Kidney epithelial cell (primary cell): ENCODE data around the gene PRR5L. TPM values are rescaled to one million over a fixed set of nuclear protein-coding genes. Genes with fewer than 3 reads are reported as not detected.

Experiments
- DNase-seq: peaks from one replicate; pipeline ENCODE4 v3.0.0-alpha.2; 2010; ENCODE audit warnings: low read depth
- H3K27me3 ChIP-seq: 2 replicates; pipeline ENCODE4 v1.6.0; 2011; ENCODE audit warnings: low read length; ENCODE audit not compliant: control insufficient read depth, insufficient read depth
- H3K36me3 ChIP-seq: 2 replicates; pipeline ENCODE4 v1.5.1; 2011; ENCODE audit warnings: low read length; ENCODE audit not compliant: control insufficient read depth, insufficient read depth
- H3K4me3 ChIP-seq: 2 replicates; pipeline ENCODE4 v1.5.1; 2011; ENCODE audit warnings: low read depth, mild to moderate bottlenecking, control low read depth, low read length
- CTCF ChIP-seq: IDR thresholded peaks from 2 replicates; pipeline ENCODE4 v1.5.1; 2011; ENCODE audit warnings: mild to moderate bottlenecking, moderate library complexity, low read length, control low read depth, inconsistent platforms; ENCODE audit not compliant: insufficient read depth, poor library complexity, severe bottlenecking
- total RNA-seq: library from RNA; depleted of rRNA; stranded (reverse); fragments of >200 nt; gene quantifications from 2 replicates; pipeline ENCODE4 v1.2.3, GENCODE V29; 2015

Gene PRR5L
- total RNA-seq, 1 donor from 2014 or later, result 15.9 TPM

GRCh38 chr11:36490026-36490806 lies 194.1 kb downstream of the PRR5L start:
- DNase-seq, result no peak
- Histone ChIP-seq H3K4me3 (no peak overlapping the region), H3K36me3 (peaks cover 2% of the 10 kb centered on the region), H3K27me3 (no peaks in the 10 kb centered on the region)
- TF ChIP-seq CTCF, result no peak

- Histone ChIP-seq H3K4me3 (no peak overlapping the region), H3K36me3 (peaks cover 2% of the 10 kb centered on the region), H3K27me3 (no peaks in the 10 kb centered on the region)
- TF ChIP-seq CTCF, result peak; percentile 76
- DNase-seq, result no peak
These were observed 196.7 kb downstream of the PRR5L start for GRCh38 chr11:36492724-36493304.

- no peak for DNase-seq
- Histone ChIP-seq H3K36me3 (peaks cover 2% of the 10 kb centered on the region), H3K27me3 (no peaks in the 10 kb centered on the region), H3K4me3 (no peak overlapping the region)
- TF ChIP-seq CTCF, result no peak
These were observed 197.2 kb downstream of the PRR5L start for GRCh38 chr11:36493332-36493731.

- Histone ChIP-seq H3K4me3 (no peak overlapping the region), H3K36me3 (no peaks in the 10 kb centered on the region), H3K27me3 (no peaks in the 10 kb centered on the region)
- DNase-seq, result no peak
- TF ChIP-seq CTCF, result no peak
These were observed 202.6 kb downstream of the PRR5L start for GRCh38 chr11:36498721-36499120.

GRCh38 chr11:36499315-36499714 lies 203.2 kb downstream of the PRR5L start:
- TF ChIP-seq CTCF, result no peak
- Histone ChIP-seq H3K27me3 (no peaks in the 10 kb centered on the region), H3K36me3 (no peaks in the 10 kb centered on the region), H3K4me3 (no peak overlapping the region)
- no peak for DNase-seq
